GM12801 (cell line): Measurements from ENCODE around the gene C1QTNF1.

Source experiments
- CTCF ChIP-seq: IDR thresholded peaks from one replicate; pipeline ENCODE4 v1.5.1; 2011; ENCODE audit warnings: control low read depth; ENCODE audit not compliant: insufficient read length; ENCODE audit errors: extremely low read depth

C1QTNF1 gene

GRCh38 chr17:79093270-79093669, 69.3 kb downstream of the C1QTNF1 start:
- no peak for TF ChIP-seq CTCF

- no peak for TF ChIP-seq CTCF
These were observed 70.3 kb downstream of the C1QTNF1 start for GRCh38 chr17:79094261-79094660.

GRCh38 chr17:79095345-79096055, 71.5 kb downstream of the C1QTNF1 start:
- no peak for TF ChIP-seq CTCF

- no peak for TF ChIP-seq CTCF
These were observed 72.5 kb downstream of the C1QTNF1 start for GRCh38 chr17:79096477-79096876.

- TF ChIP-seq CTCF, result no peak
These were observed 73.5 kb downstream of the C1QTNF1 start for GRCh38 chr17:79097226-79098055.

GRCh38 chr17:79098282-79098867, 74.4 kb downstream of the C1QTNF1 start:
- no peak for TF ChIP-seq CTCF
